MG63 (cell line): Measurements from ENCODE around the gene NKAIN2. TPM values are rescaled to one million over a fixed set of nuclear protein-coding genes. Genes with fewer than 3 reads are reported as not detected.

Source experiments
- DNase-seq: peaks from one replicate; pipeline ENCODE4 v3.0.0-alpha.2; 2020
- H3K27me3 ChIP-seq: fragments of 250-450 bp; sonication (Bioruptor Pico); 2 replicates; pipeline ENCODE4 v1.5.1; 2020; ENCODE audit warnings: mild to moderate bottlenecking, moderate library complexity
- H3K36me3 ChIP-seq: fragments of 250-450 bp; sonication (Bioruptor Pico); 2 replicates; pipeline ENCODE4 v1.5.1; 2020; ENCODE audit warnings: mild to moderate bottlenecking, moderate library complexity
- H3K4me3 ChIP-seq: fragments of 250-450 bp; sonication (Bioruptor Pico); 2 replicates; pipeline ENCODE4 v1.5.1; 2020; ENCODE audit warnings: mild to moderate bottlenecking, moderate library complexity
- H3K9me3 ChIP-seq: fragments of 250-450 bp; sonication (Bioruptor Pico); 2 replicates; pipeline ENCODE4 v1.5.1; 2020; ENCODE audit warnings: mild to moderate bottlenecking, moderate library complexity
- total RNA-seq: library from RNA; depleted of rRNA; stranded (reverse); fragments of >200 nt; shearing (Covaris generic); gene quantifications from 2 replicates; pipeline ENCODE4 v1.2.3, GENCODE V29; 2014; ENCODE audit warnings: low replicate concordance

Gene NKAIN2
- total RNA-seq, 1 experiment from 2014 or later, result not detected

DNA sequence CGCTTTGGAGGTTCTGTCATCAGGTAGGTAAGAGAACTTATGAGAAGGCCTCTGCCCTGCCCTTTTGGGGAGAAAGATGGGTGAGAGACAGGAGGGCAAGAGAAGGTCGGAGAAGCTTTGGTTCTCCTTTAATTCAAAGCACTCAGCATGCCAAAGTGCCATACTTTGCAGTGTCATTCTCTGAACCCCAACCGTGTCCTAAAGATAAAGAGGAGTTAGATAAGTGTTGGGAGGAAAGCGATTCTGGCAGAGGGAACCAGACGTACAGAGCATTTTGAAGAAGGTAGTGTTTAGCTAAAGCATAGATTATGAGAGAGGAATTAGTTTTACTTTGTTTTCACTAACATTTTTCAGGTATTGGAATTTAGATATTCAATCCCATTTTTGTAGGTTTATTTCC, 40.3 kb downstream of the NKAIN2 start:
- DNase-seq, result no peak
- no peaks in the 10 kb centered on the region for H3K9me3 ChIP-seq
- H3K27me3 ChIP-seq, result peaks cover 2% of the 10 kb centered on the region; the same call in 1 of the 2 replicates
- H3K36me3 ChIP-seq, result no peaks in the 10 kb centered on the region
- no peak overlapping the region for H3K4me3 ChIP-seq

DNA sequence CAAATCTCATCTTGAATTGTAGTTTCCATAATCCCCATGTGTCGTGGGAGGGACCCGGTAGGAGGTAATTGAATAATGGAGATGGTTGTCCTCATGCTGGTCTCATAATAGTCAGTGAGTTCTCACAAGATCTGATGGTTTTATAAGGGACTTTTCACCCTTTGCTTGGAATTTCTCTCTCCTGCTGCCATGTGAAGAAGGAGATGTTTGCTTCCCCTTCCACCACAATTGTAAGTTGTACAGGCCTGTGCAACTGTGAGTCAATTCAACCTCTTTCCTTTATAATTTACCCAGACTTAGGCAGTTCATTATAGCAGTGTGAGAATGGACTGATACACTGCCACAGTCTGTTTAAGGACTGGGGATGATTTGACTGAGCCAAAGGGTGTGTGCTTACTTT, 44.7 kb downstream of the NKAIN2 start:
- H3K4me3 ChIP-seq, result no peak overlapping the region

DNA sequence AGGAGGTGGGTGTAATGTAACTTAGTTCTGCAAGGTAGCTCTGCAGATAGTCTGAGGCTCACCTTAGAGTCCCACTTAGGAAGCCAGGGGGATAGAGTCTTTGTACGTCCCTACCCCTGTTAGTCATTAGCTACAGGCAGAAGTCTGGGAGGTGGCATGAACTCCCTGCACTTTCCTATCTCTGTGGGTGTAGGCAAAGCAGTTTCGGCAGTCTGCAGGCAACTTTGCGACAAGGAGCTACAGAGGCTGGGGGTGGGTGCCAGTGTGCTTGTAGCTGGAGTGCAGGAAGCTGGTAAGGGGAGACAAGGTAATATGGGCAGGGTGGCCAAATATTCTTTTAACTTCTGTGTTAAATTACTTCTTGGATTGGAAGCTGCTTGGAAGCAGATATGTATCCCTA, 45.7 kb downstream of the NKAIN2 start:
- DNase-seq, result no peak
- H3K27me3 ChIP-seq, result 0 out of 2 replicates have a peak, but pooled peaks cover 2% of the 10 kb centered on the region
- no peak overlapping the region for H3K4me3 ChIP-seq
- H3K9me3 ChIP-seq, result no peaks in the 10 kb centered on the region
- H3K36me3 ChIP-seq, result no peaks in the 10 kb centered on the region

More for the DNA sequence above, 44.7 kb downstream of the NKAIN2 start:
- Histone ChIP-seq H3K27me3 (0 out of 2 replicates have a peak, but pooled peaks cover 2% of the 10 kb centered on the region), H3K36me3 (no peaks in the 10 kb centered on the region), H3K9me3 (no peaks in the 10 kb centered on the region)
- DNase-seq, result no peak

DNA sequence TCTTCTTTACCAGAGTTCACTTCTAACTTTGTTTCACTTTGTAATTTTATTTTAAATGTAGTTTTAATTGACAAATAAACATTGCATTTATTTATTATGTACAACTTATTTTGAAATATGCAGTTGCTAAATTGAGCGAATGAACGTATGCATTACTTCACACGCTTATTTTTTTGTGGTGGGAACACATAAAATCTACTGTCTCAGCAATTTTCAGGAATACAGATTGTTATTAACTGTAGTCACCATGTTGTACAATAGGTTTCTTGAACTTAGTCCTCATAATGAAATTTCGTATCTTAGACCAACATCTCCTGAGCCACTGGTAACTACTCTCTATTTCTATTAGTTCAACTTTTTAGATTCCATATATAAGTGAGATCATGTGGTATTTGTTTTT, 46.9 kb downstream of the NKAIN2 start:
- no peaks in the 10 kb centered on the region for H3K9me3 ChIP-seq
- H3K36me3 ChIP-seq, result no peaks in the 10 kb centered on the region
- DNase-seq, result no peak
- H3K27me3 ChIP-seq, result 0 out of 2 replicates have a peak, but pooled peaks cover 2% of the 10 kb centered on the region
- H3K4me3 ChIP-seq, result no peak overlapping the region

DNA sequence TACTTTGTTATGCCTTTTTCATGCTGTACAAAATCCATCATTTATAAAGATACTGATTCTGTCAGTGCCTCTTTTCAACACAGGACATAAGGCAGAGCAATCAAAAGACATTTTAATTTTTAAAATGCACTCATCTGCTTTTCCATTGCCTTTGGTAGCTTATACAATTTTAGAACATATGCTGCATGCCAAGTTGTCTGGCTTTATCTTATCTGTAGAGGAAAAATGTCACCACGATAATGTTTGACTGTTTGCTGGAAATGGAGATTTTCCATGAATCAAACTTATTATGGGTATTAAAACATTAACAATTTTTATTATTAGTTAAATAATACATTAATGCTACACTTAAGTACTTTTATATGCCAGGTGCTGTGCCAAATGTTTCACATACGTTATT, 50.5 kb downstream of the NKAIN2 start:
- no peak overlapping the region for H3K4me3 ChIP-seq
- no peaks in the 10 kb centered on the region for H3K27me3 ChIP-seq
- H3K9me3 ChIP-seq, result no peaks in the 10 kb centered on the region
- no peaks in the 10 kb centered on the region for H3K36me3 ChIP-seq
- DNase-seq, result no peak

DNA sequence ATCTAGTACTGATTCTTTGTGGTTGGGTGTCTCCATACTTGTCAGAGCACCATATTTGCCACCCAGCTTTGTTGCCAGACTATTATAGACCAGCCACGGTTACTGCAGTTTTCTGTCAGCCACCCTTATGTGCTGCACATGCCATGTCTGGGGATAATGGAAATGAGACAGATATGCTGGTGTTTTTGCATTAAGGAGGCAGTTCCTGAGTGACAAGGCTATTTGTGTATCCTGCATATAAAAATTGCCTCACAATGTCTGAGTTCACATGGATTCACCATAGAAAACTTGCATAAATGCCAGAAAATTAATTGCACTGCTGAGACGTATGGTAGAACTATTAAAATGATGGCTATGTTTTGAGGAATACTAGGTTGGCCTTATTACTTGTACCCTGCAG, 51.8 kb downstream of the NKAIN2 start:
- no peaks in the 10 kb centered on the region for H3K36me3 ChIP-seq
- DNase-seq, result no peak

DNA sequence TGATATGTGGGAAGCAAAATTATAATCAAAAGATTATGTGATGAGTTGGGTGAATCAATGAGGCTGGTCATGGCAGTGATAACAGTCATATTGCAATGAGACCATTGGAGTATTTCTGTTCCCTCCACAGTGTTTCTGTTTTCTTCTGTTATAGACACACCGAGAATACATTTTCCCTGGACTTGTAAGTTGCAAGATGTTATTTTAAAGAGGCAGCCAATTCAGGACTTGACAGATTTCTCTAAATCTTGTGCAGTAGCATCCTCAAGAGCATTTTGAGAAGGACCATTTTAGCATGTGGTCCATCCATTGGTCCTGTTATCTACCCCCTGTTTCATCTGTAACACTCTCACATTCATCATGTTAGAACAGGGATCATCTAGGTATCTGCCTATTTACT, 55.6 kb downstream of the NKAIN2 start:
- no peak for DNase-seq
- no peaks in the 10 kb centered on the region for H3K27me3 ChIP-seq
- no peak overlapping the region for H3K4me3 ChIP-seq
- H3K36me3 ChIP-seq, result no peaks in the 10 kb centered on the region
- no peaks in the 10 kb centered on the region for H3K9me3 ChIP-seq

More for the DNA sequence above, 51.8 kb downstream of the NKAIN2 start:
- Histone ChIP-seq H3K27me3 (no peaks in the 10 kb centered on the region), H3K4me3 (no peak overlapping the region), H3K9me3 (no peaks in the 10 kb centered on the region)

DNA sequence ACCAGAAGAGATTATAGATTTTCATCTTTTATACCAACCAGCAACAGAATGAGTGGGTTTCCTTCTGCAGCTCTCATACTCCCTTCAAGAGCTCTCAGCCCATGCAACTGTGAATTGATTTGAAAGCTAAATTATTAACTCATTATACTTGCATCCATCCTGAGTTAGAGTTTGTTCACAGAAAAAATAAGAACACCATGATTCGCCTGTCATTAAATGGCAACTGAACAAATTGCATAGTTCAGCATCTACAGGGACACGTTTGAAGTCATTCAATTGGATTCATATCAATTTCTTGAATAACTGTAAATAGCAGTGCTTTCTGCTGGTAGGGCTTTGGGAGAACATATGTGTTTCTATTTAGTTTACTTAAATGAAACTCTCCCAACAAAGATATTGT, 65.7 kb downstream of the NKAIN2 start:
- no peaks in the 10 kb centered on the region for H3K9me3 ChIP-seq
- no peaks in the 10 kb centered on the region for H3K27me3 ChIP-seq
- no peaks in the 10 kb centered on the region for H3K36me3 ChIP-seq
- no peak overlapping the region for H3K4me3 ChIP-seq
- DNase-seq, result no peak

DNA sequence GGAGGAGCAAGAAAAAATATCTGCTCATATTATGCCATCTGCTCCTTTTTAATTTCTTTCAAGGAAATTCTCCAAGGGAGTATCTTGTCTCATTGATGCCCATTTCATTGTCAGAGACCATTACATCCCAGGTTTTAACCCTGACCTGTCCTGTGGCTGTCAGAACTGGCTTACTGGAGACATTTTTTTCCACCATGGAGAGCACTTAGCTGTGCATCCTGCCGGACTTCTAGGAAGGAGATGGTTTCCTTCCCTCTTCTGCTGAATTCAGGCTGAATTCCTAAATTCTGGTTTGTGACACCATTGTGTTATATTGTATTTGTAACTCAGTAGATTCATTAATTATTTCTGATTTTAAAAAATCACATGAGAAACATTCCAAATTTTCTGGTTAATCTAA, 70.3 kb downstream of the NKAIN2 start:
- Histone ChIP-seq H3K36me3 (no peaks in the 10 kb centered on the region), H3K4me3 (no peak overlapping the region), H3K9me3 (no peaks in the 10 kb centered on the region), H3K27me3 (no peaks in the 10 kb centered on the region)
- DNase-seq, result no peak

DNA sequence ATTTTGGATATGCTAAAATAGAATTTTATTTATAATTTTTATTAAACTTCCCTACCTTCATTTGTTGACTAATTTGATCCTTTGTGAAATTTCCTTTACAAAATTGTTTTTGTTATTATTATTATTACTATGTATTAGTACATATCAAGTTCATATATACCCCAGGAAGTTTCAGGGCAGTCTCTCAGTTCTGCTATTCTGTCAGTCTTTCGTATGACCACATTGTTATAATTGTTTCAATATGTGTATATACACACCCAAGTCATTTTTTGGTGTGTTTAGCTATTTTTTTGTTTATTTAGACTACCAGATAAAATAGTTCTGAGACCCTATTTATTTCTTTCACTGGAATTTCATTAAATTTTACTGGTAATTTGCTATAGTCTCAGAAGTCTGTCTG, 72.1 kb downstream of the NKAIN2 start:
- Histone ChIP-seq H3K4me3 (no peak overlapping the region), H3K27me3 (no peaks in the 10 kb centered on the region), H3K36me3 (no peaks in the 10 kb centered on the region), H3K9me3 (no peaks in the 10 kb centered on the region)
- DNase-seq, result no peak

DNA sequence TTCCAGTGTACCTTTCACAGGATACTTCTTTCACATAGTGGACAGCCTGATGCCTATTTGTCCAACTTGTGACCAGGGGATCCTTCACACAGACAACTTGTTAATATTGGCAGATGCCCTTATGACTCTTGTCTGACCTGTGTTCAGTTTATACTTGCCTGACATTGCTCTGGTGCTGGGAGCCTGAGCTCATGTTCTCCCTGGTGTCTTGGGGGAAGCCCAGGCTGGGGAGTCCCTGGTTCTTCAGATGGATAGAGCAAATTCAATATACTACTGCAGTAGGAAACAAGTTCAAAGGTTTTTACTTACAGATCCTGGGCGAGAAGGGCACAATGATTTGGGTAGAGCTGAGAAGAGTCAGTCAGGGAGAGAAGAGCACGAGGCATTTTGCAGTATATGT, 76.1 kb downstream of the NKAIN2 start:
- H3K9me3 ChIP-seq, result no peaks in the 10 kb centered on the region
- H3K27me3 ChIP-seq, result no peaks in the 10 kb centered on the region
- no peaks in the 10 kb centered on the region for H3K36me3 ChIP-seq
- no peak for DNase-seq
- H3K4me3 ChIP-seq, result no peak overlapping the region

DNA sequence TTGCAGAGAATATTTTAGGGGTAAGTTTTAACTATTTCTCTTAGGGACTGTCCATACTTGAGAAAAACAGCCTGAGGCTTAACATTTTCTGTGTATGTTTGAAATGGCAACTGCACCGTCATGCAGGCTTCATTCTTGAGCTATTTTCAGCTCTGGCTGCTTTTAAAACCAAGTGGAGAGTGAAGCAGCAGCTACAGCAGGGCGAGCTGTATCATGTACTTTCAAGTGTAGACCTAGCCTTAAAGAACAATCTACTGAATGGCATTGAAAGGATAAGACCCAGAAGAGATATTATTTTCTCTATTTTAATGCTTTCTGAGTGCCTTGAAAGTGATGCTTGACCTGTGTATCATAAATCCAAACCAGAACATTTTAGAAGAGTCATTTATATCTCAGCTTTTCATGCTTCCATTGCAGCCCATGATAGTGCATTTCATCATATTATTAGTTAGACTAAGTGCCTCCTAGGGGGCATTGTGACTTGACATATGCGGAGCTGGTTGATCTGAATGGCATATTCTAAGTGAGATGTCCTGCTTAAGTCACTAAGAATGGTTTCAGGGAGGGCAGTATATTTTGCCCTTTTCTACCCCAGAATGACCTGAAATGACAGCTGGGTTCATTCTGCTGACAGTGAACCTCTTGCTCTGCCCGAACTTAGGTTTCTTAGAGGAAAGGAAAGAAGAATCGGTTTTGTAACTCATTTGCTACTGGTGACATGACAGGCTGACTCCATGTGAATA, 85.3 kb downstream of the NKAIN2 start:
- H3K9me3 ChIP-seq, result no peaks in the 10 kb centered on the region
- H3K36me3 ChIP-seq, result no peaks in the 10 kb centered on the region
- DNase-seq, result no peak
- H3K4me3 ChIP-seq, result no peak overlapping the region
- no peaks in the 10 kb centered on the region for H3K27me3 ChIP-seq

DNA sequence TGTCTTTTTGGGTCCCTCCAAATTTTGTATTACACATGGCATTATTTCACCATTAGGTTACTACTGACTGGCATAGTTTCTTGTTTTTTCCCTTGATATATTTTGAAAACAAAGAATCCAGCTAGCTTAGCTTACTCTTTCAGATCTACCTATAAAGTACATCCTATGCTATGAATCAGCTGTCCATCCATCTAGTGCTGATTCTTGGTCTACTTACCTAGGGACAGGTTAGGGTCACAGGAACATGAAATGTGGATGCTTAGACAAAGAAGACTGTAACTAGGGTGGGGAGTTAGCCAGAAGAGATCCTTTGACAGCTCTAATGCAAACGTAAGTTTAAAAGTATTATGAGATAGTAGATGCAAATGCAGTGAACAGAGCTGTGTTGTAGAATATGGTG, 91.7 kb downstream of the NKAIN2 start:
- no peak for DNase-seq
- H3K4me3 ChIP-seq, result no peak overlapping the region
- H3K9me3 ChIP-seq, result no peaks in the 10 kb centered on the region
- no peaks in the 10 kb centered on the region for H3K36me3 ChIP-seq
- H3K27me3 ChIP-seq, result no peaks in the 10 kb centered on the region

DNA sequence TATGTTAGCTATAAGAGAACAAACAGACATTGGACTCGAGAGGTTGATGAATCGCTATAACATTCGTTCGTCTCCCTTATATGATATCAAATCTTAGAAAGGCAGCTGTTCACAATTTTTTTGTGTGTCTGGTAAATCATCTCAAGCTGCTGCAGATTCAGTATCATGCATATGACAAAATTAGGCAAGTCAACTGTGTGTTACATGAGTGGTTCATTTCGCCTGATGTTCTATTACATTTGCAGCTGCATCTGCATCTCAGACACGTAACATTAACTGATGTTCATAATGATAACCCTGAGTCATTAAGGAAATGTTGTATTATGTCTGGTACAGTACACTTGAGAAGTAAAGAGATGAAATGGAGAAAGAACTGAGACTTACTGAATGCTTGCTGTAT, 92.1 kb downstream of the NKAIN2 start:
- H3K27me3 ChIP-seq, result no peaks in the 10 kb centered on the region
- no peak for DNase-seq
- no peaks in the 10 kb centered on the region for H3K9me3 ChIP-seq
- H3K4me3 ChIP-seq, result no peak overlapping the region
- H3K36me3 ChIP-seq, result no peaks in the 10 kb centered on the region

DNA sequence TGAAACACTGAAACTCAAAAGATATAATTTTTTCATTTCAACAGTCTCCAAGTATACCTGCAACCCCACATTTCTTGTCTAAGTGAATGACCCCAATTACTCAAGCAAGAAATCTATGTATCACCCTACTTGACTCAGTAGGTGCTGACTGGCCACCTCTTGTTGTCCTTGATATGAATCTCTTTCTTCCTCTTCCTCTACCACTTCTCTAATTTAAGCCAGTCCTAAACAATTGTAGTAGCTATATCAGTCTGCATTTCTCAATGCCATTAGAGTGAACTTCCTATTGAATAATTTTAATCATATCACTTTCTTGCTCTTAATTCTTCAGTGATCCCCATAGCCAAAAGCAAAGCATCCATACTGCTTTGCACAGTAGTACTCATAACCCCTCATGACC, 93.2 kb downstream of the NKAIN2 start:
- Histone ChIP-seq H3K4me3 (no peak overlapping the region), H3K27me3 (no peaks in the 10 kb centered on the region), H3K9me3 (no peaks in the 10 kb centered on the region), H3K36me3 (no peaks in the 10 kb centered on the region)
- no peak for DNase-seq

DNA sequence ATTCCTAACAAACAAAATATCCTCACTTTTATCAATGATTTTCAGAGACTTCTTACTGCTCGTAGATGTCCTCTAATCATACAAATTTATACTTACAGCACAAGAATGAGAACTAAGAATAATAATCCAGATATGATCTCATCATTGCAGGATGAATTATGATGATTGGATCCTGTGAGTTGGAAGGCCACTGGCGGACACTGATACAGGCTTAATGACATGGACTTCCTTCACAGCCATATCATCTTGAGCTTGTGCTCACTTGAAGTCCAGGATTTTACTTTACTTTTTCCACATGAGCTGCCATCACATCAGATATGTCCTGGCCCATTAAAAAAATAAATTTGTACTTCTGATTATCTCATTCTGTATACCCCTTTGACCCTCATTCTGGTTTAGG, 94.3 kb downstream of the NKAIN2 start:
- Histone ChIP-seq H3K4me3 (no peak overlapping the region), H3K9me3 (no peaks in the 10 kb centered on the region), H3K36me3 (no peaks in the 10 kb centered on the region), H3K27me3 (no peaks in the 10 kb centered on the region)
- DNase-seq, result no peak

DNA sequence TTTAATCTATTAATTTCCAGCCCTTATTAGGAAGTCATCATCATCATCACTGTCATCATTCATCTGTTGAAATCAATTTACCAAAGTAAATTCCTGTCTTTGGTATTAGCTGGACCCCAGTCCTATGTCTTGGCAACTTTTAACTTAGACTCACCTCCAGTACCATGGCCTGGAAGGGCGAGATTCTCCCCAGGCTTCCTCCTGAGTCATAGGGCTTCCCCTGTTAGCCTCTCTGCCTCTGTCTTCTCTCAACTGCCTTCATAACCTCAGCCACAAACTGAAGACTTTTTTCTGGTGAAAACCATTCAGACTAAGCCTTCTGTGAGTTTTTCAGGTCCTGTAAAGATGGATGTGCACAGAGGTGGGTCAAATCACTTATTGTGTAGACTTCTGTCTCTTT, 95.0 kb downstream of the NKAIN2 start:
- H3K36me3 ChIP-seq, result no peaks in the 10 kb centered on the region
- no peaks in the 10 kb centered on the region for H3K9me3 ChIP-seq
- DNase-seq, result no peak

DNA sequence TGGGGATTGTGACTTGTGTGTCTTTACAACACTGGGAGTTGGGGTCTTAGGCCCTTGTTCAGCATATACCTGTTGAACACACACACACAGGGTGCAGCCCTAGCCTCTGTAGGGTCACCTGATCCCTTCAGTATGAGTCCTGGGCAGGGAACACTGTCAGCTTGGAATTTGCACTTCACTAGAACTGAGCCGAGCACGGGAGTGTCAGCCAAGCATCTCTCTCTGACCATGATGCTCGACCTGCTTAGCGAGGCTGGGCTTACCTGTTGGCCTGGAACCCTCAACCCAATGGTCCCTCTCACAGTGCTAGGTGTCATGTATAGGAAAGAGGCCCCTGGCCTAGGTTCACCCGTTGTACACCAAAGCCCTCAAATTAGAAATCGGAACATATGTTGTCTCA, 96.1 kb downstream of the NKAIN2 start:
- no peak for DNase-seq
- Histone ChIP-seq H3K9me3 (no peaks in the 10 kb centered on the region), H3K36me3 (no peaks in the 10 kb centered on the region), H3K27me3 (no peaks in the 10 kb centered on the region), H3K4me3 (no peak overlapping the region)

More for the DNA sequence above, 95.0 kb downstream of the NKAIN2 start:
- Histone ChIP-seq H3K4me3 (no peak overlapping the region), H3K27me3 (no peaks in the 10 kb centered on the region)
